CD4-positive, alpha-beta T cell (primary cell): ENCODE results near the gene SPIB. TPM values are rescaled to one million over a fixed set of nuclear protein-coding genes. Genes with fewer than 3 reads are reported as not detected.

Source experiments
- ATAC-seq: fragments of 200-7000 bp; cut with Tn5 transposase; one replicate; pipeline ENCODE4 v1.10.0; 2022; ENCODE audit warnings: mild to moderate bottlenecking; ENCODE audit not compliant: poor library complexity
- CTCF ChIA-PET: fragments of 350-600 bp; sonication (Branson Sonifier 250); formaldehyde crosslinking; loops from one replicate; lab custom pipeline; 2021; ENCODE audit warnings: antibody characterized with exemption, inconsistent platforms; lab: Charles Lee
- POLR2A ChIA-PET: fragments of 350-600 bp; sonication (Branson Sonifier 250); formaldehyde crosslinking; loops from one replicate; lab custom pipeline; 2021; ENCODE audit warnings: antibody characterized with exemption, inconsistent platforms; lab: Charles Lee
- DNase-seq, 14 experiments: peaks; one replicate each; pipeline ENCODE4 v3.0.0-alpha.2; 2013 to 2020; ENCODE audit warnings: mixed read lengths in 2 of 14
- H3K27ac ChIP-seq, 2 donors: one replicate each; pipeline versions ENCODE4 v1.5.1 to v1.7.0; 2013; ENCODE audit warnings: low read length in 2 of 2, low read depth in 1 of 2, mild to moderate bottlenecking in 1 of 2
- H3K27me3 ChIP-seq, 2 experiments: 1 replicate in 1 of 2; 2 replicates in 1 of 2; pipeline versions ENCODE4 v1.6.1 to v1.7.0; 2013; ENCODE audit warnings: low read length in 2 of 2, control low read depth in 1 of 2, mild to moderate bottlenecking in 1 of 2, moderate library complexity in 1 of 2; ENCODE audit not compliant: insufficient read depth in 2 of 2, control insufficient read depth in 1 of 2
- H3K36me3 ChIP-seq: one replicate; pipeline ENCODE4 v1.6.1; 2013; ENCODE audit warnings: low read length, control low read depth; ENCODE audit not compliant: insufficient read depth
- H3K4me1 ChIP-seq: one replicate; pipeline ENCODE4 v1.6.1; 2013; ENCODE audit warnings: low read length, control low read depth; ENCODE audit not compliant: insufficient read depth
- H3K4me3 ChIP-seq: one replicate; pipeline ENCODE4 v1.5.1; 2013; ENCODE audit warnings: mild to moderate bottlenecking, low read length, moderate library complexity
- H3K9me3 ChIP-seq, 2 experiments: 1 replicate in 1 of 2; 2 replicates in 1 of 2; pipeline versions ENCODE4 v1.6.1 to v1.7.0; 2013; ENCODE audit warnings: low read length in 2 of 2, mild to moderate bottlenecking in 2 of 2, control low read depth in 1 of 2, moderate library complexity in 1 of 2; ENCODE audit not compliant: control insufficient read depth in 1 of 2, insufficient read depth in 1 of 2
- H3K27ac Mint-ChIP-seq: one replicate; pipeline ENCODE4 v1.8.0; 2020; ENCODE audit warnings: mixed read lengths
- H3K27me3 Mint-ChIP-seq: one replicate; pipeline ENCODE4 v1.8.0; 2021; ENCODE audit warnings: mixed read lengths
- H3K36me3 Mint-ChIP-seq: one replicate; pipeline ENCODE4 v1.8.0; 2021; ENCODE audit warnings: low read depth, mixed read lengths
- H3K4me1 Mint-ChIP-seq: one replicate; pipeline ENCODE4 v1.8.0; 2021; ENCODE audit warnings: low read depth, mixed read lengths
- H3K4me3 Mint-ChIP-seq: one replicate; pipeline ENCODE4 v1.8.0; 2020; ENCODE audit warnings: mild to moderate bottlenecking, mixed read lengths
- H3K9me3 Mint-ChIP-seq: one replicate; pipeline ENCODE4 v1.8.0; 2020; ENCODE audit warnings: mixed read lengths
- CTCF ChIP-seq: fragments of 200-600 bp; IDR thresholded peaks from one replicate; pipeline ENCODE4 v1.8.0; 2022; ENCODE audit warnings: antibody characterized with exemption, mild to moderate bottlenecking
- intact Hi-C, 2 experiments: fragments of 100-400 bp; cut with DNase I in 1 of 2; cut with micrococcal nuclease in 1 of 2; formaldehyde crosslinking; loops; one replicate each; pipeline versions ENCODE4 v1.15.1 to v1.9.0; 2023 to 2025; cut with DNase I, micrococcal nuclease
- total RNA-seq, 174 experiments: library from RNA in 2 of 174; stranded (reverse) in 2 of 174; gene quantifications; one replicate each; pipeline ENCODE4 v1.2.3 and lab custom pipeline; 2021 to 2026

Gene SPIB
- total RNA-seq, 2 experiments from 2014 or later, result 0.42 to 0.52 TPM

GRCh38 chr19:50432221-50433028 is 13.7 kb downstream of the SPIB start, which contains the start of gene MYBPC2:
MYBPC2 (plus strand) TSS chr19:50432892; CDS start chr19:50432954, 62 bp downstream.
- POLR2A ChIA-PET, result no interaction called here
- intact Hi-C loops, result loop anchor here in 1 of 2 experiments (2.0 to 5.0 kb wide), 3 partner anchors 44 to 370 kb away; partner anchors contain the start of genes ASPDH, EMC10, GARIN5A and JOSD2
- ATAC-seq, result no peak

GRCh38 chr19:50433201-50434180 is 14.8 kb downstream of the SPIB start:
- Mint-ChIP-seq H3K4me3 (peak overlapping the region; percentile 85), H3K27ac (peak overlapping the region; percentile 24), H3K4me1 (peaks cover 19% of the 10 kb centered on the region), H3K9me3 (no peaks in the 10 kb centered on the region), H3K27me3 (peaks cover 28% of the 10 kb centered on the region), H3K36me3 (no peaks in the 10 kb centered on the region)
- Histone ChIP-seq H3K4me3 (no peak overlapping the region), H3K36me3 (no peaks in the 10 kb centered on the region), H3K27ac (no peak overlapping the region), H3K9me3 (peaks cover 0 to 4% of the 10 kb centered on the region in 2 experiments), H3K27me3 (peaks cover 6 to 16% of the 10 kb centered on the region in 2 experiments), H3K4me1 (peaks cover 17% of the 10 kb centered on the region)
- intact Hi-C loops, result loop anchor here in 1 of 2 experiments (2.0 to 5.0 kb wide), 3 partner anchors 43 to 369 kb away; partner anchors contain the start of genes ASPDH, EMC10, GARIN5A and JOSD2
- ATAC-seq, result no peak
- no peak for TF ChIP-seq CTCF
- ChIA-PET CTCF (interaction anchor here (0.5 kb wide), 1 partner anchor 175 kb away, joined by 3 read pairs; no protein-coding TSS in a partner anchor), POLR2A (no interaction called here)
- DNase-seq, result peak in 1 of 14 experiments; percentile 8

More at GRCh38 chr19:50432221-50433028, 13.7 kb downstream of the SPIB start, which contains the start of gene MYBPC2:
- Mint-ChIP-seq H3K27ac (peak within 1 kb of the TSS; percentile 76), H3K9me3 (no peaks in the 10 kb centered on the region), H3K4me3 (peak within 1 kb of the TSS; percentile 92), H3K4me1 (peaks cover 19% of the 10 kb centered on the region), H3K36me3 (no peaks in the 10 kb centered on the region), H3K27me3 (peaks cover 28% of the 10 kb centered on the region)
- peak in 1 of 14 experiments; percentile 39 for DNase-seq
- no peak for TF ChIP-seq CTCF
- Histone ChIP-seq H3K4me1 (peaks cover 28% of the 10 kb centered on the region), H3K4me3 (peak within 1 kb of the TSS; percentile 68), H3K27me3 (peaks cover 6 to 19% of the 10 kb centered on the region in 2 experiments), H3K36me3 (no peaks in the 10 kb centered on the region), H3K9me3 (peaks cover 0 to 4% of the 10 kb centered on the region in 2 experiments), H3K27ac (peak within 1 kb of the TSS; percentile 37 to 58)
- CTCF ChIA-PET, result no interaction called here

GRCh38 chr19:50434525-50434924 is 15.8 kb downstream of the SPIB start:
- ATAC-seq (no peak), DNase-seq (peak in 1 of 14 experiments; percentile 9)
- H3K36me3 ChIP-seq, result no peaks in the 10 kb centered on the region
- H3K27me3 Mint-ChIP-seq, result peaks cover 22% of the 10 kb centered on the region
- ChIA-PET CTCF (interaction anchor here (0.5 kb wide), 1 partner anchor 174 kb away, joined by 3 read pairs; no protein-coding TSS in a partner anchor), POLR2A (no interaction called here)
- no peak overlapping the region for H3K27ac ChIP-seq
- no peaks in the 10 kb centered on the region for H3K9me3 Mint-ChIP-seq
- H3K9me3 ChIP-seq, result peaks cover 0 to 4% of the 10 kb centered on the region in 2 experiments
- H3K36me3 Mint-ChIP-seq, result no peaks in the 10 kb centered on the region
- no peak for TF ChIP-seq CTCF
- no peak overlapping the region for H3K27ac Mint-ChIP-seq
- H3K4me3 Mint-ChIP-seq, result no peak overlapping the region
- H3K4me3 ChIP-seq, result no peak overlapping the region
- peaks cover 6 to 12% of the 10 kb centered on the region in 2 experiments for H3K27me3 ChIP-seq
- peaks cover 15% of the 10 kb centered on the region for H3K4me1 ChIP-seq
- intact Hi-C loops, result loop anchor here in 1 of 2 experiments (5.0 kb wide), 2 partner anchors 78 to 368 kb away; partner anchors contain the start of genes ASPDH and JOSD2
- H3K4me1 Mint-ChIP-seq, result peaks cover 13% of the 10 kb centered on the region
